ENCODE measurements around the gene STMN1. TPM values are rescaled to one million over a fixed set of nuclear protein-coding genes. Genes with fewer than 3 reads are reported as not detected.

Gene STMN1
- total and polyA plus RNA-seq, 10 of the 15 experiments (the other 5 are each of a cell fraction or from before 2014, with no cell fraction given), result 220 to 1,272 (median 603) TPM

- TF ChIP-seq CBFB (IDR thresholded peaks at IDR 0.05; ENCODE audit: low read depth), result no peak
- no peak for TF ChIP-seq PRDM15 (CRISPR knock-in tag; IDR thresholded peaks at IDR 0.05)
- no peak for TF ChIP-seq RUNX3 (IDR thresholded peaks at IDR 0.05; ENCODE audit: low read length)
These were observed 6.0 kb upstream of the STMN1 start (continued) for GRCh38 chr1:25912076-25912831.

GRCh38 chr1:25911162-25911561, 4.9 kb upstream of the STMN1 start:
- FAIRE-seq, result no peak
- CTCF ChIA-PET, result interaction anchor here (1.1 kb wide), 1 partner anchor 16 kb away, joined by 3 read pairs; no protein-coding TSS in a partner anchor
- POLR2A ChIA-PET, result no interaction called here

More at GRCh38 chr1:25911162-25911561, 4.9 kb upstream of the STMN1 start:
- no peak overlapping the region for H3K27ac ChIP-seq (ENCODE audit: control insufficient read depth, insufficient read depth)
- H3K4me2 ChIP-seq (ENCODE audit: control insufficient read depth, insufficient read depth), result no peak overlapping the region
- H3K9ac ChIP-seq (ENCODE audit: control insufficient read depth, insufficient read depth, low read length), result no peak overlapping the region
- no peaks in the 10 kb centered on the region for H4K20me1 ChIP-seq (ENCODE audit: control insufficient read depth, insufficient read depth)
- H3K27me3 ChIP-seq (replicated peaks in 1 of 2; ENCODE audit: control insufficient read depth in 2 of 2, insufficient read depth in 2 of 2, low read length in 1 of 2), result no peaks in the 10 kb centered on the region; a peak in 3 of 4 replicates
- H2AFZ ChIP-seq (ENCODE audit: control insufficient read depth, low read depth, low read length), result no peak overlapping the region
- H3K36me3 ChIP-seq (ENCODE audit: control insufficient read depth in 2 of 2, insufficient read depth in 2 of 2, low read length in 1 of 2), result no peaks in the 10 kb centered on the region
- H3K79me2 ChIP-seq (ENCODE audit: control insufficient read depth, insufficient read depth, low read length), result no peaks in the 10 kb centered on the region
- TF ChIP-seq NFIC (IDR thresholded peaks at IDR 0.05; ENCODE audit: low read depth, low read length), result no peak
- no peak for TF ChIP-seq ASH2L (IDR thresholded peaks at IDR 0.05; ENCODE audit: borderline replicate concordance, low read depth)
- no peak for TF ChIP-seq PBX3 (IDR thresholded peaks at IDR 0.05; ENCODE audit: insufficient replicate concordance, low read depth, low read length)
- TF ChIP-seq SMAD1 (IDR thresholded peaks at IDR 0.05; ENCODE audit: low read depth, partially characterized antibody), result no peak
- no peak for TF ChIP-seq IRF4 (IDR thresholded peaks at IDR 0.05; ENCODE audit: low read depth, low read length)
- no peak for TF ChIP-seq STAT1 (conservative IDR thresholded peaks at IDR 0.05)
- in situ Hi-C loops (cut with MboI) (no loop called here), intact Hi-C loops (cut with micrococcal nuclease; ENCODE audit: unreplicated experiment) (no loop called here)
- RAD21 ChIA-PET (ENCODE audit: unreplicated experiment), result no interaction called here
- H3K9me3 ChIP-seq (replicated peaks; ENCODE audit: control insufficient read depth, insufficient read depth, low read length), result no peaks in the 10 kb centered on the region
- DNase-seq (ENCODE audit: low read depth, low spot score) (no peak), ATAC-seq (no peak)
- H3K4me3 ChIP-seq, result no peak overlapping the region
- SMC1A ChIA-PET (ENCODE audit: uncharacterized antibody, unreplicated experiment), result no interaction called here
- no peaks in the 10 kb centered on the region; the same call in 1 of the 2 replicates for H3K4me1 ChIP-seq (ENCODE audit: control insufficient read depth, insufficient read depth, low read length)
- BruUV-seq (replicated peaks), result no TSS peak
